IPS DF 6.9 (cell line): ENCODE results near the gene ATG3.
"Not testable (repeated sequence)": the region's sequence is repeated elsewhere in the genome, so short reads cannot be mapped to it uniquely, and the experiment has no call there.

Experiments
- DNase-seq: peaks from one replicate; pipeline ENCODE4 v3.0.0-alpha.2; 2013; ENCODE audit warnings: low read depth, low spot score
- H3K27ac ChIP-seq: one replicate; pipeline ENCODE4 v1.5.1; 2013; ENCODE audit warnings: low read length, control low read depth
- H3K27me3 ChIP-seq: 2 replicates; pipeline ENCODE4 v1.6.1; 2013; ENCODE audit warnings: mild to moderate bottlenecking, low read length; ENCODE audit not compliant: control insufficient read depth, insufficient read depth
- H3K36me3 ChIP-seq: 2 replicates; pipeline ENCODE4 v1.6.1; 2013; ENCODE audit warnings: low read length; ENCODE audit not compliant: control insufficient read depth, insufficient read depth
- H3K4me1 ChIP-seq: 2 replicates; pipeline ENCODE4 v1.6.1; 2013; ENCODE audit warnings: low read length; ENCODE audit not compliant: control insufficient read depth, insufficient read depth
- H3K4me3 ChIP-seq: 2 replicates; pipeline ENCODE4 v1.5.1; 2013; ENCODE audit warnings: mild to moderate bottlenecking, low read length
- H3K9me3 ChIP-seq: 2 replicates; pipeline ENCODE4 v1.6.1; 2013; ENCODE audit warnings: low read length, inconsistent platforms; ENCODE audit not compliant: control insufficient read depth, insufficient read depth
- WGBS: extraction: QIAGEN DNeasy Blood & Tissue Kit; methylation state at CpG from one replicate; pipeline ENCODE4 v1.1.7; 2013; ENCODE audit warnings: mixed read lengths, missing lambda C conversion rate; ENCODE audit not compliant: insufficient read length, insufficient coverage; 5-methylcytosine and 5-hydroxymethylcytosine counted together

ATG3 gene

DNA sequence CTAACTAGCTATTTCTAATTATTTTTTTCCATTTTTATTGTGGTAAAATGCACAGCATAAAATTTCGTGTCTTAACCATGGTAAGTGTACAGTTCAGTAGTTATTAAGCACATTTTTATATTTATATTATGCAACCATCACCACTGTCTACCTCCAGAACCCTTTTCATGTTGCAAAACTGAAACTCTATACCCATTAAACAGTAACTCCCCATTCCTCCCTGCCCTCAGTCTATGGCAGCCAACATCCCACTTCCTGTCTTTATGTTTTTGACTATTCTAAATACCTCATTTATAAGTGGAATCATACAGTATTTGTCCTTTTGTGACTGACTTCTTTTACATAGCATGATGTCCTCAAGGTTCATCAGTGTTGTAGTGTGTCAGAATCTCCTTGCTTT lies 25.6 kb upstream of the ATG3 start:
- Histone ChIP-seq H3K9me3 (no peaks in the 10 kb centered on the region), H3K36me3 (no peaks in the 10 kb centered on the region), H3K4me1 (no peaks in the 10 kb centered on the region), H3K27ac (no peak overlapping the region), H3K27me3 (no peaks in the 10 kb centered on the region), H3K4me3 (no peak overlapping the region)
- no peak for DNase-seq
- no CpG with 5 or more reads among the region's 1 CpG for WGBS

- Histone ChIP-seq H3K36me3 (no peaks in the 10 kb centered on the region), H3K9me3 (no peaks in the 10 kb centered on the region), H3K4me1 (no peaks in the 10 kb centered on the region), H3K27ac (no peak overlapping the region), H3K4me3 (no peak overlapping the region), H3K27me3 (no peaks in the 10 kb centered on the region)
- DNase-seq: no peak
These were observed 24.0 kb upstream of the ATG3 start for GRCh38 chr3:112585782-112586181.

DNA sequence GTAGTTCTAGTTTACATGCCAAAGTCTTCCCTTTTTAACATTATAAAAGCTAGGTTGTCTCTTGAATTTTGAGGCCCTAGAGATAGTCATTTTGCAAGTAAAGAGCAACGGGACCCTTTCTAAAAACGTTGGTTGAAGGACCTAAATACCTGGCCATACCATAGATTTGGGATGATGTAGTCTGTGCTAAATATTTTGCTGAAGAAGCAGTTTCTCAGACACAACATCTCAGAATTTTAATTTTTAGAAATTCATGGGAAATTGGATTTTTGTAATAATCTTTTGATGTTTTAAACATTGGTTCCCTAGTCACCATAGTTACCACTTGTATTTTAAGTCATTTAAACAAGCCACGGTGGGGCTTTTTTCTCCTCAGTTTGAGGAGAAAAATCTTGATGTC lies 21.3 kb upstream of the ATG3 start:
- no peak overlapping the region for H3K4me3 ChIP-seq
- DNase-seq: no peak
- no peaks in the 10 kb centered on the region for H3K36me3 ChIP-seq
- no CpG with 5 or more reads among the region's 3 CpGs for WGBS
- no peak overlapping the region for H3K27ac ChIP-seq
- H3K9me3 ChIP-seq: no peaks in the 10 kb centered on the region
- H3K27me3 ChIP-seq: no peaks in the 10 kb centered on the region
- H3K4me1 ChIP-seq: no peaks in the 10 kb centered on the region

DNA sequence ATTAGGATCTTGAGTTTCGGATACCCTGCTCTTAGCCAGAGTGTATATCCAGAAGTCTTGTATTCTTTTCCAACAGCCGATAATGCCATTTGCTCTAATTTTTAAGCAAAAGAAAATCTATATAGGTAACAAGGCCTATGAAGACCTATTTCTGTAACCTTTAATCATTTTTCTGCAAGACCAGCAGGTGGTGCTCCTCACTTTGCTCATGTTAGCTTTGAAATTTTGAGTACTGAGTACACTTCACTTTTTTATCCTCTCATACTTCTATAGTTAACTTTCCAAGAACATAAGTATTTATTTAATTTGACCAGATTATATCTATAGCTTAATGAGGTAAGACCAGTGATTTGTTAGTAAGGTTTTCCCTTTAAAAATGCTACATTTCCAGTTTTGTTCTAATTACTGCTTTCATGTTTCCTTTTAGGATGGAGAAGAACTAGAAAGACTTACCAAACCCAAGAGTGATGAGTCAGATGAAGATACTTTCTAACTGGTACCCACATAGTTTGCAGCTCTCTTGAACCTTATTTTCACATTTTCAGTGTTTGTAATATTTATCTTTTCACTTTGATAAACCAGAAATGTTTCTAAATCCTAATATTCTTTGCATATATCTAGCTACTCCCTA lies 20.6 kb upstream of the ATG3 start:
- Histone ChIP-seq H3K36me3 (no peaks in the 10 kb centered on the region), H3K4me1 (no peaks in the 10 kb centered on the region), H3K27me3 (no peaks in the 10 kb centered on the region), H3K9me3 (no peaks in the 10 kb centered on the region), H3K4me3 (no peak overlapping the region), H3K27ac (no peak overlapping the region)
- DNase-seq: no peak
- WGBS: no CpG with 5 or more reads among the region's 2 CpGs

DNA sequence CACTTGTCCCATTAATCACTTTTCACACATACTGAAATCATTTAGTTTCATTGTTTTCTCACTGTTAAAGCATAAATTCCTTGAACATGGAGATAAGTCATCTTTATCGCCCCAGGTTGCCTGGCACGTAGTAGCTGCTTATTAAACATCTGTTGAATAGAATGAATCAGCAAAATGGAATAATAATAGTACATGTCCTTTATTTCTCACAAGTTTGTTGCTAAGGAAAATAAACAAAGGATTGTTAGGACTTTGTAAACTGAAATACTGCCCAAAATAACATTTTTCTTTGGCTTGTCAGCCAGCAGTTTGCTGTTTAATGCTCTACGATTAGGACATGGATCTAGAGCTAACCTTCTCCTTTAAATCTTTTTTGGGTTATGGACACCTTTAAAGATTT lies 17.9 kb upstream of the ATG3 start:
- Histone ChIP-seq H3K4me3 (no peak overlapping the region), H3K36me3 (no peaks in the 10 kb centered on the region), H3K27ac (no peak overlapping the region), H3K4me1 (no peaks in the 10 kb centered on the region), H3K27me3 (no peaks in the 10 kb centered on the region), H3K9me3 (no peaks in the 10 kb centered on the region)
- DNase-seq: no peak
- no CpG with 5 or more reads among the region's 3 CpGs for WGBS

DNA sequence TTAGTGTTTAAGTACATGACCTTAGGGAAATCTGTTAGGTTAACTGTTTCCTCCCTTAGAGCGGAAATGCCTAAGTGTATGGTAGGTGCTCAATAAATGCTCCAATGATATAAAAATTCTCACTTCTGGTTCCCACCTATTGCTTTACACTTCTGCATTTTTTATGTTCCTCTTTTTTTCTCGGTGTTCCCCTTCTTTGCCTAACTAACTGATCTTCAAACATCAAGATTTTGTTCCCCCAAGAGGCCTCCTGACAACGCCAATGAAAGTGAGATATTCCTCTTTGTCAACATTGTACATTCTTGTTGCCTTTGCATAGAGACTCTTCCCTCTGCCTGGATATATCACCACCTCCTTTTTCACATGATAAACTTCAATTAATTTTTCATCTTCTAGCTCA lies 17.5 kb upstream of the ATG3 start:
- no peak for DNase-seq
- H3K27me3 ChIP-seq: no peaks in the 10 kb centered on the region
- H3K27ac ChIP-seq: no peak overlapping the region
- no peaks in the 10 kb centered on the region for H3K4me1 ChIP-seq
- no peaks in the 10 kb centered on the region for H3K36me3 ChIP-seq
- no peaks in the 10 kb centered on the region for H3K9me3 ChIP-seq
- WGBS: no CpG with 5 or more reads among the region's 3 CpGs
- H3K4me3 ChIP-seq: no peak overlapping the region

DNA sequence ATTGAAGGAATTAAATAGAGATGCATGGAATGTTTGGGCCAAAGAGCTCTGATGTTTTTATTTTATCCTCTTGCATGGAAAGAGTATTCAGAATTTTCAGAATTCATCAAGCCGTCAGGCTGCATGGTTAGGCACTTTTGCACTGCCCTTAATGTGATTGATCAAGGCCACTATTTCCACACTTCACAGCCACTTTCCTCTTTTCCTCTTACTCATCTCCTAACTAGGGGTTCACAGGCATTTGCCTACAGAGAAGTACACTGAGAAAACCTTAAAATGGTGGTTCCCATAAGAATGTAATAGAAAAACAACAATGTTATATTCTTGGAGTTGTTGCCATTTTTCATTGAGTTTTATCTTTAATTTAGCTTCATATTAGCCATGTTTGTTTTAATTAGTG lies 10.9 kb upstream of the ATG3 start:
- Histone ChIP-seq H3K27ac (no peak overlapping the region), H3K4me3 (no peak overlapping the region), H3K27me3 (no peaks in the 10 kb centered on the region), H3K36me3 (peaks cover 3% of the 10 kb centered on the region; the same call in 1 of the 2 replicates), H3K9me3 (no peaks in the 10 kb centered on the region), H3K4me1 (no peaks in the 10 kb centered on the region)
- no peak for DNase-seq
- whole genome bisulfite sequencing: no CpG with 5 or more reads among the region's 1 CpG

DNA sequence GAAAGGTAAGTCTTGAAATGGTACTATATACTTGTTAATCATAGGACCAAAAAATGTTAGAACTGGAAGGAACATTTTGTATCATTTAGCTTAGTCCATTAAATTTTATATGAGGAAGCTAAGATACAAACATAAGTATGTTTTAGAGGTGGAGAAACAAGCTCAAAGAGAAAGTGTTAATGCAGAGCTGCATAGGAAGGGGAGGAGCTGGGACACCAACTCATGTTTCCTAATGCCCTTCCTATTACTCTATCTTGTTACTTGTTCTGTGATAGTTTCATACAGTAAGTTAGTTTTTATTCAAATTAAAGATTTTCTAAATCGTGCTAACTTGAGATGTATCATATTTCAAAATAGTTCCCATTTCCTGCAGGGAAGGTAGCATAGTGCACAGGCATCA lies 7.5 kb upstream of the ATG3 start:
- no CpG with 5 or more reads among the region's 1 CpG for WGBS
- no peak for DNase-seq
- Histone ChIP-seq H3K27ac (no peak overlapping the region), H3K4me3 (no peak overlapping the region), H3K27me3 (no peaks in the 10 kb centered on the region), H3K36me3 (peaks cover 3% of the 10 kb centered on the region; the same call in 1 of the 2 replicates), H3K4me1 (no peaks in the 10 kb centered on the region), H3K9me3 (no peaks in the 10 kb centered on the region)

DNA sequence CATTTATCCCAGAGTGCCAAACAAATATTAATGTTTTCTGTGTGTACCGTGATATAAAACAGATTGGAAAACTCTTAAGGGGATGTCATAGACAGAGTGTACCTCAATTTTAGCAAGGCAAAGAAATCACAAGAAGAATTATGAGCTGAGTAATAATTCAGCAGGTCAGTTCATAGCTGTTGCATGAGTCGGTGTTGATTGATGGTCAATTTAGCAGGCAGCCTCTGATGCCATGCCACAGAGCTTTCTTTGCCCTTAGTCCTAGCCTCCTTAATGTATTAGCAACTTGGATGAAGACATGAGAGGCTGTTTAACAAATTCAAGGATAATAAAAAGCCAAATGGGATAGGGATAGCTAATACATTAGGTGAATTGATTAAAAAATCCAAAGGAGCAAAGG lies 6.9 kb upstream of the ATG3 start:
- H3K4me1 ChIP-seq: no peaks in the 10 kb centered on the region
- no peak overlapping the region for H3K27ac ChIP-seq
- WGBS: no CpG with 5 or more reads among the region's 2 CpGs
- H3K9me3 ChIP-seq: no peaks in the 10 kb centered on the region
- DNase-seq: no peak
- no peaks in the 10 kb centered on the region for H3K27me3 ChIP-seq
- peaks cover 3% of the 10 kb centered on the region; the same call in 1 of the 2 replicates for H3K36me3 ChIP-seq
- H3K4me3 ChIP-seq: no peak overlapping the region

GRCh38 chr3:112564940-112565305 lies 3.2 kb upstream of the ATG3 start:
- no peak overlapping the region for H3K4me3 ChIP-seq
- H3K27ac ChIP-seq: no peak overlapping the region
- H3K36me3 ChIP-seq: no peaks in the 10 kb centered on the region
- no peak for DNase-seq
- H3K4me1 ChIP-seq: no peaks in the 10 kb centered on the region
- no peaks in the 10 kb centered on the region for H3K9me3 ChIP-seq
- no peaks in the 10 kb centered on the region for H3K27me3 ChIP-seq

DNA sequence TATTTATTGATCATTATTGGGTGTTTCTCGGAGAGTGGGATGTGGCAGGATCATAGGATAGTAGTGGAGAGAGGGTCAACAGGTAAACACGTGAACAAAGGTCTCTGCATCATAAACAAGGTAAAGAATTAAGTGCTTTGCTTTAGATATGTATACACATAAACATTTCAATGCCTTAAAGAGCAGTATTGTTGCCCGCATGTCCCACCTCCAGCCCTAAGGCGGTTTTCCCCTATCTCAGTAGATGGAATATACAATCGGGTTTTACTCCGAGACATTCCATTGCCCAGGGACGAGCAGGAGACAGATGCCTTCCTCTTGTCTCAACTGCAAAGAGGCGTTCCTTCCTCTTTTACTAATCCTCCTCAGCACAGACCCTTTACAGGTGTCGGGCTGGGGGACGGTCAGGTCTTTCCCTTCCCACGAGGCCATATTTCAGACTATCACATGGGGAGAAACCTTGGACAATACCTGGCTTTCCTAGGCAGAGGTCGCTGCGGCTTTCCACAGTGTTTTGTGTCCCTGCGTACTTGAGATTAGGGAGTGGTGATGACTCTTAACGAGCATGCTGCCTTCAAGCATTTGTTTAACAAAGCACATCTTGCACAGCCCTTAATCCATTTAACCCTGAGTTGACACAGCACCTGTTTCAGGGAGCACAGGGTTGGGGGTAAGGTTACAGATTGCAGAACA lies 2.6 kb upstream of the ATG3 start:
- not testable (repeated sequence) for H3K4me1 ChIP-seq, H3K9me3 ChIP-seq, H3K27me3 ChIP-seq, H3K27ac ChIP-seq, H3K4me3 ChIP-seq, H3K36me3 ChIP-seq, DNase-seq
- WGBS: no CpG with 5 or more reads among the region's 15 CpGs
